OCI-LY1 (cell line): Measurements from ENCODE around the gene TUBAL3.
A peak's percentile ranks its signal among the peaks of the same experiment; 100 is the strongest.

Experiments
- H2AFZ ChIP-seq: fragments of 200-600 bp; sonication (generic), shearing (Covaris generic); 2 replicates; pipeline ENCODE4 v1.6.0; 2014; ENCODE audit warnings: antibody characterized with exemption, mild to moderate bottlenecking, low read length
- H3F3A ChIP-seq: fragments of 200-600 bp; sonication (generic), shearing (Covaris generic); 2 replicates; pipeline ENCODE4 v1.6.0; 2014; ENCODE audit warnings: mild to moderate bottlenecking, antibody characterized with exemption, low read length, moderate library complexity; ENCODE audit not compliant: insufficient read depth
- H3K27ac ChIP-seq: fragments of 200-600 bp; sonication (generic); 2 replicates; pipeline ENCODE4 v1.5.1; 2014; ENCODE audit warnings: low read length, mixed run types, mild to moderate bottlenecking, low read depth; ENCODE audit not compliant: poor library complexity, severe bottlenecking
- H3K27me3 ChIP-seq: fragments of 200-600 bp; sonication (generic); 2 replicates; pipeline ENCODE4 v1.6.0; 2014; ENCODE audit warnings: antibody characterized with exemption, mild to moderate bottlenecking, low read length, moderate library complexity; ENCODE audit not compliant: insufficient read depth
- H3K36me3 ChIP-seq: fragments of 200-600 bp; sonication (generic); 2 replicates; pipeline ENCODE4 v1.6.1; 2014; ENCODE audit warnings: mild to moderate bottlenecking, antibody characterized with exemption, low read length, moderate library complexity, mixed read lengths; ENCODE audit not compliant: insufficient read depth
- H3K4me1 ChIP-seq: fragments of 200-600 bp; sonication (generic); 2 replicates; pipeline ENCODE4 v1.5.1; 2014; ENCODE audit warnings: mild to moderate bottlenecking, low read length, moderate library complexity; ENCODE audit not compliant: insufficient read depth, severe bottlenecking
- H3K4me2 ChIP-seq: fragments of 200-600 bp; sonication (generic), shearing (Covaris generic); 2 replicates; pipeline ENCODE4 v1.6.1; 2014; ENCODE audit warnings: low read length
- H3K4me3 ChIP-seq: fragments of 200-600 bp; sonication (generic); 2 replicates; pipeline ENCODE4 v1.5.1; 2014; ENCODE audit warnings: low read length, low read depth, mild to moderate bottlenecking, mixed read lengths; ENCODE audit not compliant: poor library complexity, severe bottlenecking
- H3K79me2 ChIP-seq: fragments of 200-600 bp; shearing (Covaris generic); 2 replicates; pipeline ENCODE4 v1.6.1; 2016; ENCODE audit warnings: mixed run types, low read length, mixed read lengths; ENCODE audit not compliant: insufficient read depth
- H3K9ac ChIP-seq: fragments of 200-600 bp; sonication (generic), shearing (Covaris generic); 2 replicates; pipeline ENCODE4 v1.6.1; 2014; ENCODE audit warnings: mild to moderate bottlenecking, low read length, mixed read lengths
- H3K9me2 ChIP-seq: fragments of 200-600 bp; sonication (generic), shearing (Covaris generic); 2 replicates; pipeline ENCODE4 v1.6.1; 2014; ENCODE audit warnings: low read depth, mild to moderate bottlenecking, low read length, mixed read lengths
- H3K9me3 ChIP-seq: fragments of 200-600 bp; shearing (Covaris generic); 2 replicates; pipeline ENCODE4 v1.6.1; 2014; ENCODE audit warnings: low read length, mixed read lengths
- H4K20me1 ChIP-seq: fragments of 200-600 bp; sonication (generic), shearing (Covaris generic); 2 replicates; pipeline ENCODE4 v1.6.0; 2016; ENCODE audit warnings: mild to moderate bottlenecking, low read length; ENCODE audit not compliant: insufficient read depth
- EZH2 ChIP-seq: fragments of 200-600 bp; sonication (generic), shearing (Covaris generic); IDR thresholded peaks from 2 replicates; pipeline ENCODE4 v1.8.0; 2017; ENCODE audit warnings: borderline replicate concordance, mixed run types, mild to moderate bottlenecking, antibody characterized with exemption, low read length, moderate library complexity, mixed read lengths
- TF ChIP-seq, protein P1 (sequence below): fragments of 200-600 bp; sonication (generic), shearing (Covaris generic); IDR thresholded peaks from 2 replicates; pipeline ENCODE4 v1.5.1; 2017; ENCODE audit warnings: mild to moderate bottlenecking, antibody characterized with exemption, low read length, moderate library complexity, mixed read lengths

Gene TUBAL3

DNA sequence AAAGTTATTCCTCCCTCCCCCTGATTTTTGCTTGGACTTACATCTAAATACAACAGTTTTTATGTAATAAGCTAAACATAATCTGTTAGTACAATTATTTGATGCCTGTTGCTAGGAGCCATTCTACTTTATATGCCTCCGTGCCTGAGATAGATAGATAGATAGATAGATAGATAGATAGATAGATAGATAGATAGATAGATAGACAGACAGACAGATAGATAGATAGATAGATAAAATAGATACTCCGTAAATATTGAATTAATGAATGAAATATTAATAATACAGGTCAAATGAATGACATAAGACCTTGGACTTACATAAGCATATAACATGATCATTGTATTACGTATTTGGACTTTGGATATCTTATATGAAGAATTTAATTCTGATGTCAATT, 30.7 kb upstream of the TUBAL3 start:
- Histone ChIP-seq H3K27me3 (no peaks in the 10 kb centered on the region), H4K20me1 (no peaks in the 10 kb centered on the region), H3K9me3 (no peaks in the 10 kb centered on the region), H3F3A (no peaks in the 10 kb centered on the region; the same call in 1 of the 2 replicates), H3K9ac (no peak overlapping the region), H3K79me2 (no peaks in the 10 kb centered on the region), H3K4me2 (no peak overlapping the region), H3K9me2 (no peaks in the 10 kb centered on the region), H3K4me3 (no peak overlapping the region), H2AFZ (no peak overlapping the region), H3K27ac (no peak overlapping the region), H3K36me3 (peaks cover 14% of the 10 kb centered on the region), H3K4me1 (no peaks in the 10 kb centered on the region)
- TF ChIP-seq, protein P1, sequence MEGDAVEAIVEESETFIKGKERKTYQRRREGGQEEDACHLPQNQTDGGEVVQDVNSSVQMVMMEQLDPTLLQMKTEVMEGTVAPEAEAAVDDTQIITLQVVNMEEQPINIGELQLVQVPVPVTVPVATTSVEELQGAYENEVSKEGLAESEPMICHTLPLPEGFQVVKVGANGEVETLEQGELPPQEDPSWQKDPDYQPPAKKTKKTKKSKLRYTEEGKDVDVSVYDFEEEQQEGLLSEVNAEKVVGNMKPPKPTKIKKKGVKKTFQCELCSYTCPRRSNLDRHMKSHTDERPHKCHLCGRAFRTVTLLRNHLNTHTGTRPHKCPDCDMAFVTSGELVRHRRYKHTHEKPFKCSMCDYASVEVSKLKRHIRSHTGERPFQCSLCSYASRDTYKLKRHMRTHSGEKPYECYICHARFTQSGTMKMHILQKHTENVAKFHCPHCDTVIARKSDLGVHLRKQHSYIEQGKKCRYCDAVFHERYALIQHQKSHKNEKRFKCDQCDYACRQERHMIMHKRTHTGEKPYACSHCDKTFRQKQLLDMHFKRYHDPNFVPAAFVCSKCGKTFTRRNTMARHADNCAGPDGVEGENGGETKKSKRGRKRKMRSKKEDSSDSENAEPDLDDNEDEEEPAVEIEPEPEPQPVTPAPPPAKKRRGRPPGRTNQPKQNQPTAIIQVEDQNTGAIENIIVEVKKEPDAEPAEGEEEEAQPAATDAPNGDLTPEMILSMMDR = no peak
- no peak for TF ChIP-seq EZH2

DNA sequence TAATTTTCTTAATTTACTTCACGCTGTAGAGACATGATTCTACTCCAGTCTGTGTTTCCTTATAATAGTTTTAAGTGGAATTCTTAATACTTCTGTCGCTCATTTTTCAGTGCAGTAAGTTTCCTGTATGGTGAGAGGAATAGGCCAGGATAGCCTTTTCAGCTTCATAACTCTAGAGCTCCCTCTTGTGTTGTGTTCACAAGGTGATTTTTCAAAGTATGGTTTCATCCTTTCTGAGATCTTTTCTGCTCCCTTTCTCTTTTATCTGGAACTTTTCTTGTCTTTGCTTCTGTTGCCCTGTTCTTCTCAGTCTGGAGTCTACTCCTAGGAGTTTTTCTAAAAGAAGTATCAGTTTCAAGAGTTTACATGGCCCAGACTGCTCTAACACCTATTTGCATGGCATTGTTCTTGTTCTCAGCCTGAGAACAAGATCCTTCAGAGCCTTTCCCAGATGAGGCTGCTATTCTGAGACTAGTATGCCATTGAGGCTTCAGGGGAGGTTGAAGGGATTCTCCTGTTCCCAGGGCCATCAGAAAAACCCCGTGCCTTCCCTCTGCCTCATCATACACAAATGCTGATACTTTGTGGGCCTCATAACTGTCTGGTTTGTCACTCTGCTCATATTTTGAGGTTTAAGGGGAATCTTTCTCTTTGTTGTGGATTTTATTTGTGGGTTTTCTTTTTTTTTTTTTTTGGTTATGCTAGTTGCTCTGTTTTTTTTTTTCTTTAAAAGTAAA, 29.6 kb upstream of the TUBAL3 start:
- no peaks in the 10 kb centered on the region for H3F3A ChIP-seq
- no peaks in the 10 kb centered on the region for H3K27me3 ChIP-seq
- H3K79me2 ChIP-seq = no peaks in the 10 kb centered on the region
- no peak overlapping the region for H3K27ac ChIP-seq
- no peak overlapping the region for H3K4me3 ChIP-seq
- TF ChIP-seq EZH2 = no peak
- TF ChIP-seq, protein P1 = peak; percentile 69
- no peaks in the 10 kb centered on the region for H3K9me3 ChIP-seq
- H3K36me3 ChIP-seq = peaks cover 21% of the 10 kb centered on the region
- no peak overlapping the region for H3K9ac ChIP-seq
- no peaks in the 10 kb centered on the region for H3K9me2 ChIP-seq
- no peaks in the 10 kb centered on the region for H4K20me1 ChIP-seq
- no peak overlapping the region for H2AFZ ChIP-seq
- H3K4me1 ChIP-seq = no peaks in the 10 kb centered on the region
- H3K4me2 ChIP-seq = no peak overlapping the region

DNA sequence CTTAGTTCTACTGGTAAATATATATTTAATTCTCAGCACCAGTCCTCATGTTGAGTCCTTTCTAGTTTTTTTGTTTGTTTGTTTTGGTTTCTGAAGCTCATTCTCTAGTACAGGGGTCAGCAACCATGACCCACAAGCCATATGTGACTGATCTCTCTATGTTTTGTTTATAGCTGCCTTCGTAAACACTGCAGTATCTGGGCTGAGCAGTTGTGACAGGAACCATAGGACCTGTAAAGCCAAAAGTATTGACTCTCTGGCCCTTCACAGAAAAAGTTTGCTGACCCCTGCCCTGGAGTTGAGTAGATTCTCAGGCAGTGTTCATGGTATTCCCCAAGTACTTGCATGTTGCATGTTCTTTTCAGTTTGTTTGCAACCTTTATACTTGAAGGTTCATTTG, 28.6 kb upstream of the TUBAL3 start:
- Histone ChIP-seq H3K27ac (no peak overlapping the region), H3K4me1 (no peaks in the 10 kb centered on the region), H3K4me2 (no peak overlapping the region), H4K20me1 (no peaks in the 10 kb centered on the region), H3K9me3 (no peaks in the 10 kb centered on the region), H3K4me3 (no peak overlapping the region), H3F3A (no peaks in the 10 kb centered on the region), H3K36me3 (peaks cover 22% of the 10 kb centered on the region), H3K27me3 (no peaks in the 10 kb centered on the region), H2AFZ (no peak overlapping the region), H3K9me2 (no peaks in the 10 kb centered on the region), H3K9ac (no peak overlapping the region), H3K79me2 (no peaks in the 10 kb centered on the region)
- TF ChIP-seq EZH2 = no peak
- TF ChIP-seq, protein P1 = no peak
